ENCODE results near the gene MEP1A. TPM values are rescaled to one million over a fixed set of nuclear protein-coding genes. Genes with fewer than 3 reads are reported as not detected.

MEP1A gene
- total RNA-seq, 2 donors from 2014 or later: not detected

DNA sequence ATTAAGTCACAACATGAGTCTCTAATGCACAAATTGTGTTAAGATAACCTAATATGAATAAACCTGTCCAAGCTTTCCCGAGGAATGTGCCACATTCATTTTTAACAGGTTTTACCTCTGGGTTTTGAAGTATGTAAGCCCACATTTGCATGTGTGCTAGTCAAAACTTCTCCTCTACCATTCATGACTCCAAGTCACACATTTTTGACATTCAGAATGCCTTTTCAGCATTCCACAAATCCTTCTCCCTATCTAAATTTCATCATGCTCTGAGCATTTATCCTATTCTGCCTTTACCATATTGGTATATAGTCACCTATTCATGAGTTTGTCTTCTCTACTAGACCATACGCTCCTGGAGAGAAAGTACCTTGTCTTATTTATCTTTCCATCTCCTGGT lies 72.0 kb downstream of the MEP1A start:
- Histone ChIP-seq H3K27ac (no peak overlapping the region), H3K4me1 (no peaks in the 10 kb centered on the region), H3K27me3 (no peaks in the 10 kb centered on the region), H3K4me3 (no peak overlapping the region), H3K9me3 (no peaks in the 10 kb centered on the region), H3K36me3 (peaks cover 6% of the 10 kb centered on the region)
- no peak for DNase-seq (ENCODE audit: low spot score)
- TF ChIP-seq, protein P1, sequence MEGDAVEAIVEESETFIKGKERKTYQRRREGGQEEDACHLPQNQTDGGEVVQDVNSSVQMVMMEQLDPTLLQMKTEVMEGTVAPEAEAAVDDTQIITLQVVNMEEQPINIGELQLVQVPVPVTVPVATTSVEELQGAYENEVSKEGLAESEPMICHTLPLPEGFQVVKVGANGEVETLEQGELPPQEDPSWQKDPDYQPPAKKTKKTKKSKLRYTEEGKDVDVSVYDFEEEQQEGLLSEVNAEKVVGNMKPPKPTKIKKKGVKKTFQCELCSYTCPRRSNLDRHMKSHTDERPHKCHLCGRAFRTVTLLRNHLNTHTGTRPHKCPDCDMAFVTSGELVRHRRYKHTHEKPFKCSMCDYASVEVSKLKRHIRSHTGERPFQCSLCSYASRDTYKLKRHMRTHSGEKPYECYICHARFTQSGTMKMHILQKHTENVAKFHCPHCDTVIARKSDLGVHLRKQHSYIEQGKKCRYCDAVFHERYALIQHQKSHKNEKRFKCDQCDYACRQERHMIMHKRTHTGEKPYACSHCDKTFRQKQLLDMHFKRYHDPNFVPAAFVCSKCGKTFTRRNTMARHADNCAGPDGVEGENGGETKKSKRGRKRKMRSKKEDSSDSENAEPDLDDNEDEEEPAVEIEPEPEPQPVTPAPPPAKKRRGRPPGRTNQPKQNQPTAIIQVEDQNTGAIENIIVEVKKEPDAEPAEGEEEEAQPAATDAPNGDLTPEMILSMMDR (IDR thresholded peaks at IDR 0.05): no peak

DNA sequence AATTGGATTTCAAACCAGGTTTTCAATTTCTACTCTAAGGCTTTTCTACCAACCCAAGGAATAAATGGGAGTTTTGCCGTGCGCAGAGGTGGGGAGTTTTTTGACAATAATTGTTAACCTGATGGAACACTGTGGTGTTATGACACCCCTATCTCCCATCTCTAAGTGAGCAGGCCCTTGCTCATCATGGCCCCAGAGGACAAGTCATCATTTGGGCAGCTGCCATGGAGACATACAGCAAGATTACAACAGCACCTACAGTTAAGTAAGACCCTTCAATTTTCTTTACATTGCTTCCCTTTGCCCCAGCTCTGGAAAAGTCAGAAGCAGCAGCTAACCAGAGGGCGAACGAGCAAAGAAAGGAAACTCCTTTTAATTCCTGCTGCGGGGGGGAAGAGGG lies 74.2 kb downstream of the MEP1A start:
- H3K4me1 ChIP-seq: no peaks in the 10 kb centered on the region
- H3K4me3 ChIP-seq: no peak overlapping the region
- H3K9me3 ChIP-seq: no peaks in the 10 kb centered on the region
- H3K27ac ChIP-seq: no peak overlapping the region
- TF ChIP-seq, protein P1 (IDR thresholded peaks at IDR 0.05): no peak
- no peak for DNase-seq (ENCODE audit: low spot score)
- no peaks in the 10 kb centered on the region for H3K27me3 ChIP-seq
- peaks cover 6% of the 10 kb centered on the region for H3K36me3 ChIP-seq

- Histone ChIP-seq H3K36me3 (peaks cover 5% of the 10 kb centered on the region), H3K27ac (no peak overlapping the region), H3K4me1 (no peaks in the 10 kb centered on the region), H3K9me3 (no peaks in the 10 kb centered on the region), H3K27me3 (no peaks in the 10 kb centered on the region), H3K4me3 (no peak overlapping the region)
- TF ChIP-seq, protein P1 (IDR thresholded peaks at IDR 0.05): no peak
- DNase-seq (ENCODE audit: low spot score): no peak
These were observed 82.9 kb downstream of the MEP1A start for GRCh38 chr6:46876126-46876525.

DNA sequence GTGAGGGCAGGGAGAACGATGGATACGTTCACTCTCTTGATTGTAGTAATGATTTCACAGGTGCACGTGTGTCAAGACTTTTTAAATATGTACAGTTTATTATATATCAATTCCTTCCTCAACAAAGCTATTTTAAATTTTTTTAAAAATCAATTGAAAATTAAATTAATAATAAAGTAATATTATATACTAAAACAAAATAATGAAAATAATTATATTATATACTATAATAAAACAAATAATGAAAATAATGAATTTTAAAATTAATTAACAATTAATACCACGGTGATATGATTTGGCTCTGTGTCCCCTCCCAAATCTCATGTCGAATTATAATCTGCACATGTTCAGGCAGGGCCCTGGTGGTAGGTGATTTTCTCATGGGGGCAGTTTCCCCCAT lies 85.8 kb downstream of the MEP1A start:
- no peaks in the 10 kb centered on the region for H3K27me3 ChIP-seq
- TF ChIP-seq, protein P1 (IDR thresholded peaks at IDR 0.05): no peak
- H3K4me1 ChIP-seq: no peaks in the 10 kb centered on the region
- no peak overlapping the region for H3K4me3 ChIP-seq
- H3K36me3 ChIP-seq: peaks cover 5% of the 10 kb centered on the region
- no peak for DNase-seq (ENCODE audit: low spot score)
- no peaks in the 10 kb centered on the region for H3K9me3 ChIP-seq
- no peak overlapping the region for H3K27ac ChIP-seq

- no peaks in the 10 kb centered on the region for H3K4me1 ChIP-seq
- peaks cover 5% of the 10 kb centered on the region for H3K36me3 ChIP-seq
- H3K4me3 ChIP-seq: no peak overlapping the region
- DNase-seq (ENCODE audit: low spot score): no peak
- H3K9me3 ChIP-seq: no peaks in the 10 kb centered on the region
- no peaks in the 10 kb centered on the region for H3K27me3 ChIP-seq
- TF ChIP-seq, protein P1 (IDR thresholded peaks at IDR 0.05): no peak
- no peak overlapping the region for H3K27ac ChIP-seq
These were observed 89.5 kb downstream of the MEP1A start for GRCh38 chr6:46882645-46883044.

DNA sequence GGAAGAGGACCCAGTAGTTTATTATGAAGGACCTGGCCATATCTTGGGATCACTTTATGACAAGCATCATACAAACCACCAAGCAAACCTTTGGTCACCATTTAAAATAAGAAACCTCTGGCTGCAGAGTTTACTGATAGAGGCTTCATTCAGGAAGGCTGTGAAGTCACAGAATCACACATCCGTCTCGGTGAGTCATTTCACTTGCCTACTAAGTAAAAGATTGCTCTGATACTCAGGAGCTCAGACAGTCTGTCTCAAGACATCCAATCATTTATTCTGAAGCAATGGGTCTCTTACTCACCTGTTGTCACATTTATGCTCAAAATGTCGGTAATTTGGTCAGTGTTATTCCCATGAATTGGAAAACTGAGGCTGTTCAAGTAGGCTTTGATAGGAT lies 94.8 kb downstream of the MEP1A start:
- Histone ChIP-seq H3K4me1 (peaks cover 0 to 8% of the 10 kb centered on the region in 2 donors), H3K9me3 (no peaks in the 10 kb centered on the region), H3K27me3 (no peaks in the 10 kb centered on the region), H3K27ac (no peak overlapping the region), H3K36me3 (no peaks in the 10 kb centered on the region), H3K4me3 (no peak overlapping the region)
- no peak for DNase-seq (ENCODE audit: low spot score)
- TF ChIP-seq, protein P1 (IDR thresholded peaks at IDR 0.05): no peak

Measured in right atrium auricular region (tissue), 2 donors.